SK-N-MC (cell line): Measurements from ENCODE around the gene DNMT3L.
"Not testable (repeated sequence)": the region's sequence is repeated elsewhere in the genome, so short reads cannot be mapped to it uniquely, and the experiment has no call there.

Experiments used
- DNase-seq: peaks from one replicate; pipeline ENCODE4 v3.0.0-alpha.2; 2011; ENCODE audit warnings: low read depth, low spot score
- H3K27ac ChIP-seq: fragments of 200-600 bp; sonication (generic); 2 replicates; pipeline ENCODE4 v1.5.1; 2016; ENCODE audit warnings: mixed run types
- H3K36me3 ChIP-seq: fragments of 200-600 bp; sonication (generic); 2 replicates; pipeline ENCODE4 v1.6.1; 2017; ENCODE audit warnings: antibody characterized with exemption, low read length, mixed read lengths; ENCODE audit not compliant: insufficient read depth
- H3K4me3 ChIP-seq: fragments of 200-600 bp; sonication (generic); 2 replicates; pipeline ENCODE4 v1.5.1; 2016
- H3K9ac ChIP-seq: fragments of 200-600 bp; sonication (generic); 2 replicates; pipeline ENCODE4 v1.8.0; 2017; ENCODE audit warnings: mixed run types, mixed read lengths; ENCODE audit not compliant: insufficient read length
- H3K9me3 ChIP-seq: fragments of 200-600 bp; sonication (generic); 2 replicates; pipeline ENCODE4 v1.6.1; 2017; ENCODE audit warnings: low read depth, mild to moderate bottlenecking, antibody characterized with exemption, low read length, moderate library complexity, mixed read lengths
- EZH2 ChIP-seq: fragments of 200-600 bp; sonication (generic); IDR thresholded peaks from one replicate; pipeline ENCODE4 v1.6.1; 2017; ENCODE audit warnings: antibody characterized with exemption
- FOXP2 ChIP-seq: optimal IDR thresholded peaks from 2 replicates; pipeline ENCODE3; 2011; ENCODE audit warnings: mild to moderate bottlenecking, moderate library complexity; ENCODE audit not compliant: insufficient read depth; ENCODE audit errors: extremely low read length, control extremely low read depth
- POLR2AphosphoS5 ChIP-seq: IDR thresholded peaks from 2 replicates; pipeline ENCODE4 v1.6.1; 2012; ENCODE audit warnings: mild to moderate bottlenecking, low read depth, low read length, borderline replicate concordance

Gene DNMT3L

DNA sequence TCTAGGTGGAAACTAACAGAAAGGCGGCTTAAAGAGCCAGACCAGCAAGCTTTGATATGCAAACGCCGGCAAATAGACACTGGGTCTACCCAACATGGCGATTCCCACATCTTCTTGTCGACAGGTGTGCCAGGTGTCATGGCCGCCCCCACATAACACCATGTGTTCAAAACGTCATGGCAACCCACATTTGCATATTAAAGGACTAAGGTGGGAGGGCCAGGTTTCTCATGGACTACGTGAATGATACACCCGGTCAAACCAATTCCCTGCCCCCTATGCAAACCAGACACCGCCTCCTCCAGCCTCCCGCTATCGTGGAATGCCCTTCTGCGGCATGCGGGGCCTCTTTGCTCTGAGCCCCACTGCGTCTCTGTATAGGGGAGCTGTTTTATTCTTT, 62.2 kb downstream of the DNMT3L start:
- no peaks in the 10 kb centered on the region for H3K36me3 ChIP-seq
- no peak overlapping the region for H3K27ac ChIP-seq
- TF ChIP-seq EZH2 (no peak), POLR2AphosphoS5 (no peak), FOXP2 (no peak)
- no peaks in the 10 kb centered on the region for H3K9me3 ChIP-seq
- no peak overlapping the region for H3K4me3 ChIP-seq
- DNase-seq, result no peak
- no peak overlapping the region for H3K9ac ChIP-seq

DNA sequence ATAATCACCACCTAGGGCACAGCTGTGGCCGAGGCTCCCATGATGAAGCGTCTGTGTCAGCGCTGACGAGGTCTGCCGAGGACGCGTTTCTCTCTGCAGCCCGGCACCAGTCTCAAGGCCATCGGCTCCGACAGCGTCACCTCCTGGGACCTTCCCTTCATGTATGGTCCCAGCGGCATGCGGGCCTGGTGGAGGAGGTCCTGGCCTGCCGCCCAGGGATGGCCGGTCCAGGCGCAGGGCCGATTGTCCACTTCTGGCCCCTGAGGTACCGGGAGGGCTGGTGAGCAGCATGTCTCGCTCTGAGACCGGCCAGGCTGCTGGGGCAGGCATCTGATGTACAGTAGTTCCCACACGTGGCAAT, 64.6 kb downstream of the DNMT3L start:
- H3K4me3 ChIP-seq, H3K36me3 ChIP-seq, H3K27ac ChIP-seq, H3K9me3 ChIP-seq, DNase-seq, H3K9ac ChIP-seq: not testable (repeated sequence)
